C4-2B (cell line): ENCODE measurements around the gene CELSR1.

Experiments used
- CTCF ChIP-seq: fragments of 450-650 bp; conservative IDR thresholded peaks from 2 replicates; pipeline ENCODE4 v1.5.1; 2017; ENCODE audit warnings: mild to moderate bottlenecking
- ZFX ChIP-seq: fragments of 450-650 bp; IDR thresholded peaks from 2 replicates; pipeline ENCODE4 v1.6.1; 2017

- TF ChIP-seq CTCF (no peak), ZFX (no peak)
These were observed 199.6 kb downstream of the CELSR1 start for GRCh38 chr22:46337870-46338269.
